Measurements from ENCODE around the gene KIR2DL4.

DNA sequence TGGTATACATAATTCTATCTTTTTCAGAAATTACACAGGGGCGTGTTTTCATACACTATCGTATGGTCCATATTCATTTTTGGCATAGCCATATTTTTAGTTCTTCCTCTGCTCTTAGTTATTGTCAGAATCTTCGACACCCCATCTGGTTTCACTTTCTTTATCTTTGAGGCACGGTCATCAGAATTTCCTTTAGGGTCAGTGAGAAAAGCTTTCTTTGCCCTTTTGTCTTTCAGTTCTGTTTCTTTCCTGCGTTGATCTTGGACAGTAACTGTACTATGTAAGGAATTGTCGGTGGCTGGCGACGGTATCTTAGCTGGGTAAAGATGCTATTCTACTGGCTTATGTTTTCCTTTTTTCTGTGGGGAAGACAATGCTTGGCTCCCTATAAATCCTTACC, 10.6 kb upstream of the KIR2DL4 start:
- TF ChIP-seq, protein P1, sequence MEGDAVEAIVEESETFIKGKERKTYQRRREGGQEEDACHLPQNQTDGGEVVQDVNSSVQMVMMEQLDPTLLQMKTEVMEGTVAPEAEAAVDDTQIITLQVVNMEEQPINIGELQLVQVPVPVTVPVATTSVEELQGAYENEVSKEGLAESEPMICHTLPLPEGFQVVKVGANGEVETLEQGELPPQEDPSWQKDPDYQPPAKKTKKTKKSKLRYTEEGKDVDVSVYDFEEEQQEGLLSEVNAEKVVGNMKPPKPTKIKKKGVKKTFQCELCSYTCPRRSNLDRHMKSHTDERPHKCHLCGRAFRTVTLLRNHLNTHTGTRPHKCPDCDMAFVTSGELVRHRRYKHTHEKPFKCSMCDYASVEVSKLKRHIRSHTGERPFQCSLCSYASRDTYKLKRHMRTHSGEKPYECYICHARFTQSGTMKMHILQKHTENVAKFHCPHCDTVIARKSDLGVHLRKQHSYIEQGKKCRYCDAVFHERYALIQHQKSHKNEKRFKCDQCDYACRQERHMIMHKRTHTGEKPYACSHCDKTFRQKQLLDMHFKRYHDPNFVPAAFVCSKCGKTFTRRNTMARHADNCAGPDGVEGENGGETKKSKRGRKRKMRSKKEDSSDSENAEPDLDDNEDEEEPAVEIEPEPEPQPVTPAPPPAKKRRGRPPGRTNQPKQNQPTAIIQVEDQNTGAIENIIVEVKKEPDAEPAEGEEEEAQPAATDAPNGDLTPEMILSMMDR (IDR thresholded peaks at IDR 0.05), result no peak
- no peak for TF ChIP-seq POLR2AphosphoS5 (IDR thresholded peaks at IDR 0.05)
